ENCODE results near the gene FOXP1.

- TF ChIP-seq POLR2AphosphoS5 (IDR thresholded peaks at IDR 0.05; ENCODE audit: low read depth, low read length), result no peak
- no peak for TF ChIP-seq SAP30 (IDR thresholded peaks at IDR 0.05; ENCODE audit: insufficient read depth, insufficient replicate concordance, low read length)
- TF ChIP-seq ATF3 (IDR thresholded peaks at IDR 0.05; ENCODE audit: insufficient read depth, low read depth, low read length), result no peak
- TF ChIP-seq CREB1 (IDR thresholded peaks at IDR 0.05), result no peak
- no peak for TF ChIP-seq KDM5A (IDR thresholded peaks at IDR 0.05; ENCODE audit: low read length)
- TF ChIP-seq JUND (IDR thresholded peaks at IDR 0.05; ENCODE audit: low read length), result no peak
- no peak for TF ChIP-seq TAF7 (optimal IDR thresholded peaks at IDR 0.05; ENCODE audit: borderline replicate concordance, low read depth, low read length)
- no peak for TF ChIP-seq CTCF (IDR thresholded peaks at IDR 0.05; ENCODE audit: control extremely low read depth in 1 of 3, insufficient read depth in 1 of 3, low read depth in 1 of 3, low read length in 3 of 3)
- no peak for TF ChIP-seq SP1 (IDR thresholded peaks at IDR 0.05; ENCODE audit: low read depth, low read length)
- no peak for TF ChIP-seq POLR2A (IDR thresholded peaks at IDR 0.05; ENCODE audit: control extremely low read depth in 1 of 2, low read depth in 2 of 2, low read length in 2 of 2)
- no peak for TF ChIP-seq PHF8 (conservative IDR thresholded peaks at IDR 0.05; ENCODE audit: low read depth, low read length)
These were observed 185.8 kb downstream of the FOXP1 start for GRCh38 chr3:71397726-71398125.

Data from H1 (cell line).